ENCODE measurements around the gene LRRC14B.

LRRC14B gene

DNA sequence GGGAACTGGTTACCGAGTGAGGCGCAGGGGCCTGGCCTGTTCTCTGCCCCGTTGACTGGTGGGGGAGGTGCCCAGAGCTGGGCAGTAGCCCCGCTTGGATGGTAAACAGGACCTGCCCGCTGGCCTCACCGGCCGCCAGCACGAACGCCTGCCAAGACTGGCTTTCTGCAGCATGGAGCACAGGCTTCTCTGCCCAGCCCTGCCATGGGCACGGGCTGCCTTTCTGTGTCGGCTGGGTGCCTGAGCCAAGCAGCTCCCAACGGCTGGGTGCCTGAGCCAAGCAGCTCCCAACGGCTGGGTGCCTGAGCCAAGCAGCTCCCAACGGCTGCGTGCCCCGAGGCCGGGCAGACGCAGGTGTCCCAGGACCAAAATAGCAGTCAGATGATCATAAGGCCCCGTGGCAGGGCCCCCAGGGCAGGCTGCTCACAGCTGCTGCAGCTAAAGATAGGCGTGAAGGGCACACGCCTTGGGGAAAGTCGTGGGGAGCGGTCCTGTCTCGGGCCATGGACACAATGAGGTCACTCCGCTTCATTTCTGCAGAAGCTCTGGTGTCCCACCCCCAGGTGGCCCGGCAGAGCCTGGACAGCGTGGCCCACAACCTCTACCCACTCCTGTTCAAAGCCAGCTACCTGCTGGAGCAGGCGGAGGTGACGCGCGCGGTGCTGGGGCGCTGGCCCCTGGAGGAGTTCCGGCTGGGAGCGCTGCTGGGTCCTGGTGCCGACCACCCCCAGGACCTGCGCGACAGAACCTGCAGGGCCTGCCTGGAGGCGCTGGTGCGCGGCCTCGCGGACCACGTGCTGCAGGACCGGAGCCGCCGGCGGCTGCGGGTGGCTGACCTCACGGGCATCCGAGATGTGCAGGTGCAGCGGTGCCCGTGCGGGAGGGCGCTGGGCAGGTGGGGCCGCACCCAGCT, at the start of gene LRRC14B:
TSS of gene LRRC14B (plus strand) at position 460 of the 913 bp plus-strand sequence. CDS start at position 504, 44 bp downstream.
- no peak for DNase-seq (ENCODE audit: low read depth)

DNA sequence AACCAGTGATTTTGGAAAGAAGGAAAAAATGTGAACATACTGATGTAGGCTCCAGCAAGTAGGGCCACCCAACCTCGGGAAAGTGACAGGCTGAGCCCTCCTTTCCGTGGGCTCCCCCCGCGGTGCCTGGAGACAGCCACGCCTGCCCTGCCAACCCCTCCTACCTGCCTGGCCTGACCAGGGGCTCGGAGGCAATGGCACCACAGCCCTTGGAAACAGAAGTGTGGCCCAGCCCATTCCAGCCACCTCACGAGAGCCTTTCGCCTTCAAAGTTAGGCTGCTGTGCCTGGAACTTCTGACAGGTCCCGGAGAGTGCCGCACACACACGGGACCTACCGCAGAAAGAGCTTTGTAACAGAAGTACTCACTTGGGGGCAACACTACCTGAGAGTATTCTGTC, 49.5 kb upstream of the LRRC14B start:
- no peak for DNase-seq (ENCODE audit: low read depth)

DNA sequence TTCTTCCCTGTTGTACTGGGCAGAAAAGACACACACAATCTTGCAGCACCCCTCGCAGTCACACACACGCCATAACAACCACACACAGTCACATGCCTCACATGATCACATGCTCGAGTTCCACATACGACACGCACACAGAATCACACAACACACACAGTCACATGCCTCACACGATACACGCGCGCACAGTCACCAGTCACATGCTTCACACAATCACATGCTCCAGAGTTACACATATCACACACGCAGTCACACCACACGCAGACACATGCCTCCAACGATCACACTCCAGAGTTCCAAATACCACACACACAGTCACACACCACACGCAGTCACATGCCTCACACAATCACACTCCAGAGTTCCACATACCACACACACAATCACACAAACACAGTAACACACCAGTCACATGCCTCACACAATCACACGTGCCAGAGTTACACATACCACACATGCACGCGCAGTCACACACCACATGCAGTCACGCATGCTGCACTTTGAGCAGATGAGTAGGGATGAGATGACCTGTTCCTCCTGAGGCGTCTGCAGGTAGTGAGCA, 49.0 kb upstream of the LRRC14B start:
- DNase-seq (ENCODE audit: low read depth): no peak

DNA sequence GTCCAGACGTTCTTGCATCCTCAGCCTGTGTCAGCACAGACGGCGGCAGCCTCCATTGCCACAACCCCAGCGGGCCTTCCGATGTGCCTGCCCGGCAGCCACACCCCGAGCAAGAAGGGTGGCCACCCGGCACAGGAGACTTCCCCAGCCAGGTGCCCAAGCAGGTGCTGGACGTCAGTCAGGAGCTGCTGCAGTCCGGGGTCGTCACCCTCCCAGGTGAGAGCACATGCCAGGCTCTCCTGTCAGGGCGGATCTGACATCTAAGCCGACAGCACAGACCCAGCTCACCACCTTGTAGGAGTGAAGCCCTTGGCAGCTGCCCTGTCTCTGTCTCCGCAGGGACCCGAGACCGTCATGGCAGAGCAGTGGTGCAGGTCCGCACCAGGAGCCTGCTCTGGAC, 48.3 kb upstream of the LRRC14B start:
- DNase-seq (ENCODE audit: low read depth): no peak

DNA sequence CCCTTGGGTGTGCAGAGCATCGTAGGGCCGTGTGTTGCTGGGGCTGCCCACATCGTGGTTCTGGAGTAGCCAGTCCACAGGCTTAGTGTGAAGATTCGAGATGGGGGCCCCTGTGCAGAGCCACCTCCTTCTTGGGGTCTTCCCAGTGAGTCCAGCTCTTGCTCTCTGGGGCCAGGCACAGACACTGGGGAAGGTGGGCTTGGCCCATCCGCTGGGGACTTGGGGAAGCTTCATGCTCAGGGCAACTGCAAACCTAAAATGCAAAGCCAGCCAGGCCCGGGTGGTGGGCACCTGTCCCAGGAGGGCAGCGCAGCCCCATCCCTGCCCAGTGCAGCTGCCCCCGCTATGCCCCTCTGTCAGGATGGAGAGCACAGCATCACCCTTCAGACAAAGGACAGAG, 46.4 kb upstream of the LRRC14B start:
- DNase-seq (ENCODE audit: low read depth): no peak

DNA sequence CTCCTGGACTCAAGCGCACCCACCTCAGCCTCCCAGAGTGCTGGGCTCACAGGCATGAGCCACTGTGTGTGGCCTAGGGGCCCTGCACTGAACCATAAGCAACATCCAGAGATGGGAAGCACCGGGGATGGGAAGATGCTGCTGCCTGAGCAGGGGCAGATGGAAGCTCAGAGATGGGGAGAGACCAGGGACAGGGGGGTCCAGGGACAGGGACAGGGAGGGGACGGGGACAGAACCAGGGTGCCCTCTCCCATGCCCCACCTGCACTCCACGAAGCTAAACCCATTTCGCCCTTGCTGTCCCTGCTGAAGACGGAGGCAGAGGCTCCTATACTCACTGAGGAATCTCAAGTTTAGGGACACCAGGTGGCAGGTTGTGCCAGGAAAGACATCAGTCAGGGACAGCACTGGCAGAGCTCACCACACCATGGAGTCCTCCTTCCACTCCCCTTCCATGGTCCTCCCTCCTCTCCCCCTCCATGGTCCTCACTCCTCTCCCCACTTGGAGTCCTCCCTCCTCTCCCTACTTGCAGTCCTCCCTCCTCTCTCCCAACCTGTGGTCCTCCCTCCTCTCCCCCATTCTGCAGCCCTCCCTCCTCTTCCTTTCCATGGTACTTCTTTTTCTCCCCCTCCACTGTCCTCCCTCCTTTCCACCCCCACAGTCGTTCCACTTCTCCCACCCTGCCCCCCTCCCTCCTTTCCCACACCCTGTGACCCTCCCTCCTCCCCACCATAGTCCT, 45.5 kb upstream of the LRRC14B start:
- no peak for DNase-seq (ENCODE audit: low read depth)

DNA sequence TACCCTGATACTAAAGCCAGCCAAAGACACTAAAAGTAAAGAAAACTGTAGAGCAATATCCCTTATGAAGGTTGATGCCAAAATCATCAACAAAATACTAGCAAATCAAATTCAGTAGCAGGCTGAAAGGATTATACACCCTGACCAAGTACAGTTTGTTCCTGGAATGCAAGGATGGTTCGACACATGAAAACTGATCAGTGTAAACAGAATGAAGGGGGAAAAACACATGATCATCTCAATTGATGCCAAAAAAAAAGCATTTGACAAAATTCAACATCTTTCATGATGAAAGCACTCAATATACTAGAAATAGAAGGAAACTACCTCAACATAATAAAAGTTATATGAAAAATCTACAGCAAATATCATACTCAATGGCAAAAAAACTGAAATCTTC, 43.5 kb upstream of the LRRC14B start:
- DNase-seq (ENCODE audit: low read depth): no peak

DNA sequence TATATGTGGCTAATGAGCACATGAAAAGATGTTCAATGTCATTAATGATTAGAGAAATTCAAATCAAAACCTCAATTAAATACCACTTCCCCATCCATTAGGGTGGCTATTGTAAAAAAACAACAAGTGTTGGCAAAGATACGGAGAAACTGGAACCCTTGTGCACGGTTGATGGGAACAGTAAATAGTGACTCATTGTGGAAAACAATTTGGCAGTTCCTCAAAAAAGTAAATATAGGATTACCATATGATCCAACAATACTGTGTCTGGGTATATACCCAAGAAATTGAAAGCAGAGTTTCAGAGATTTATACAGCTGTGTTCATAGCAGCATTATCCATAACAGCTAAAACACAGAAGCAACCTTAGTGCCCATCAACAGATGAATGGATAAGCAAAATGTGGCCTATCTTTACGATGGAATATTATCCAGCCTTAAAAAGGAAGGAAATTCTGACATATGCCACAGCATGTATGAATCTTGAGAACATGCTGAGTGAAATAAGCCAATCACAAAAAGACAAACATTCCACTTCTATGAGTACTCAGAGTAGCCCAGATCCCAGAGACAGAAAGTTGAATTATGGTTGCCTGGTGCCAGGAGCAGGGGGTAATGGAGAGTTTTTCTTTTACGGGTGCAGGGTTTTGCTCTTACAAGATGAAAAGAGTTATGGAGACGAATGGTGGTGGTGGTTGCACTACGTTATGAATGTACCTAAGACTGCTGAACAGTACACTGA, 41.4 kb upstream of the LRRC14B start:
- DNase-seq (ENCODE audit: low read depth): no peak

DNA sequence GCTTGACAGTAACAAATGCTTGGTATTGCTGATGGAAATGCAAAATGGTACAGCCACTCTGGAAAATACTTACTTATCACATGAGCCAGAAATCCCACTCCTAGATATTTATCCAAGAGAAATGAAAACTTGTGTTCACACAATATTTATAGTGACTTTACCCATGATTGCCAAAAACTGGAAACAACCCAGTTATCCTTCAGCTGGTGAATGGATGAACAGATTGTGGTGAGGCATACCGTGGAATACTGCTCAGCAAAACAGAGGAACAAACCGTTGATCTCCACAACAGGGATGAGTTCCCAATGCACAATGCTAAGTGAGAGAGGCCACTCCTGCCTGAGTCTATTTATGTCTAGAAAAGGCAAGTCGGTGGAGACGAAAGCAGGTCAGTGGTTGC, 40.5 kb upstream of the LRRC14B start:
- DNase-seq (ENCODE audit: low read depth): no peak

DNA sequence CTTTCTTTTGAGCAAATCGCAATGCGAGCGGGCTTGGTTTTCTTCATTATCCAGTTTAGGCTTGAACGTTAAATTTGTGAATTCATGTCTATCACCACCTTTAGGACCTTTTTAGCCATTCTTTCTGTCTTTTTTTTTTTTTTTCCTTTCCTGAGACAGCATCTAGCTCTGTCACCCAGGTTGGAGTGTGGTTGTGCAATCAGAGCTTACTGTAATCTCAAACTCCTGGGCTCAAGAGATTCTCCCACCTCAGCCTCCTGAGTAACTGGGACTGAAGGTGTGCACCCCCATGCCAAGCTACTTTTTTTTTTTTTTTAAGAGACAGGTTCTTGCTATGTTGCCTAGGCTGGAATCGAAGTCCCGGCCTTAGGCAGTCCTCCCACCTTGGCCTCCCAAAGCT, 39.2 kb upstream of the LRRC14B start:
- DNase-seq (ENCODE audit: low read depth): no peak

DNA sequence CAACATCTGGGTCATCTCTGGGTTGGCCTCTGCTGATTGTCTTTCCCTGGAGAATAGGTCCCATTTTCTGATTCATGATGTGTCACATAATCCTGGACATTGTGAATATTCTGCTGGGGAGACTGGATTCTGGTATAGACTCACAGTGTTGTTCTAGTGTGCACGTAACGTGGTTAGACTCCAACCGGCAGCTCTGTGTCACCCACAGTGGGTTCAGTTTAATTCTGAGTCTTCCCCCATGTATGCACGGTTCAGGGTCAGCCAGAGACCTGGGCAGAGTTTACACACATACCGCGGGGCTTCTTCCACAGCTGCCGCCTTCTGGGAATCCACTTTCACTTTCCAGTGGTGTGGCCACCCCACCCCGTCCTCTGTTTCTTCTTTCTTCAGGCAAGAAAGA, 38.0 kb upstream of the LRRC14B start:
- no peak for DNase-seq (ENCODE audit: low read depth)

DNA sequence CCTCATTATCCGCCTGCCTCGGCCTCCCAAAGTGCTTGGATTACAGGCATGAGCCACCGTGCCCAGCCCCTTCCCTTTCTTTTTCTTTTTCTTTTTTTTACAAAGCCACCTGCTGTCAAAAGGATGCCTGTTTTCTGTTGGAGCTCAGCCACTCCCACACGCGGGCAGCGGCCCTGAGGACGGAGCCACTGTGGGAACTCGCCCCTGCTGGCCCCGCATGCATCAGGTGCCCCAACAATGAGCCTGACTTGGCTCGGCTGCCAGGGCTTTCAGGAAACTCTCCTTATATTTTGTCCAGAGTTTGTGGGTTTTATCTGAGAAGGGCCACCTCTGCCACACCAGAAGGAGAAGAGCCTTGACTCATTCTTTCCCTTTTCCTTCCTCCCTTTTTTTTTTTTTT, 37.1 kb upstream of the LRRC14B start:
- no peak for DNase-seq (ENCODE audit: low read depth)

DNA sequence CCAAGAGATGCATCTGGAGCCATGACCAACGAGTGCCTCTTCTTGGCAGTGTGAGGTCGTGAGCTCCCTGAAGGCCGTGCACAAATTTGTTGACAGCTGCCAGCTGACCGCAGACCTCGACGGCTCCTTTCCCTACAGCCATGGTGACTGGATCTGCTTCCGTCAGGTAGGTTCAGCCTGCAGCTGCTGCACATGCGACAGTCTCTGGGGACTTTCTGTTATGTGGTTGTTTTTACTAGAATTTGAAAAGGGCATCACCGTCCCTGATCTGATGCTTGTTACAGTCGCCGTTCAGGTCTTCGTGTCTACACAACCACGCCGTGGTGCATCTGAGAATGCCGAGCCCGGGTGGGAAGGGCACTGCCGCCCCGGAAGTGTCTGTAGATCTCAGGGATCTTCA, 36.5 kb upstream of the LRRC14B start:
- no peak for DNase-seq (ENCODE audit: low read depth)

DNA sequence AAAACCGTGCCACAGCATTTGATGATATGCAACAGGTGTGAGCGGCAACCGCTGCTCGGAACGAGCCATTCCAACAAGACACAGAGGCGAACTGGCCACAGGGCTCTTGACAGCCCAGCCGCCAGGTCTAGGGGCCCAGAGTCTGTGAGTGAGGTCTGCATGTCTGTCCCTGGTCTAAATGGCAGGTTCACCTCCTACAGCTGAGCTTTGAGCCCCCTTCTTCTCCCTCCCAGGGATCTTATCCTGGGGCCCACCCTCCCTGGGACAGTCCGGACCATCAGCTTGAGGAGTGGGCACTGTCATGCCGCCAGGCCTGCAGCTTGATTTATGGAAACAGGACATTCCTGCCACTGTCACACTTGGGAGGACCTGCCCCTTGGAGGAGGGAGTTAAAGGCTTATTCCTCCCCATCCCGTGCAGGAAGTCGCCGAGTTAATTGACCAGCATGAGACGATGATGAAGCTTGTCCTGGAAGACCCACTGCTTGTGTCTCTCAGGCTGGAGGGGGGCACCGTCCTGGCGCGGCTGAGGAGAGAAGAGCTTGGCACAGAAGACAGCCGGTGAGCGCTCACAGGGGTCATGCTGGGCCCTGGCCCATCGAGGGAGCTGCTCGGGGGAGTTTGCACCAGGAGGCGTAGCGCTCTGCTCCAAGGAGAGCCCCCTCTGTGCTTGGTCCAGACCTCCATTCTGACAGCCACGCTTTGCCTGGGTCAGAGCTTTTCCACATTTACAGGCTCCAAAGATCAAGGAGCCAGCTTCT, 35.5 kb upstream of the LRRC14B start:
- no peak for DNase-seq (ENCODE audit: low read depth)

DNA sequence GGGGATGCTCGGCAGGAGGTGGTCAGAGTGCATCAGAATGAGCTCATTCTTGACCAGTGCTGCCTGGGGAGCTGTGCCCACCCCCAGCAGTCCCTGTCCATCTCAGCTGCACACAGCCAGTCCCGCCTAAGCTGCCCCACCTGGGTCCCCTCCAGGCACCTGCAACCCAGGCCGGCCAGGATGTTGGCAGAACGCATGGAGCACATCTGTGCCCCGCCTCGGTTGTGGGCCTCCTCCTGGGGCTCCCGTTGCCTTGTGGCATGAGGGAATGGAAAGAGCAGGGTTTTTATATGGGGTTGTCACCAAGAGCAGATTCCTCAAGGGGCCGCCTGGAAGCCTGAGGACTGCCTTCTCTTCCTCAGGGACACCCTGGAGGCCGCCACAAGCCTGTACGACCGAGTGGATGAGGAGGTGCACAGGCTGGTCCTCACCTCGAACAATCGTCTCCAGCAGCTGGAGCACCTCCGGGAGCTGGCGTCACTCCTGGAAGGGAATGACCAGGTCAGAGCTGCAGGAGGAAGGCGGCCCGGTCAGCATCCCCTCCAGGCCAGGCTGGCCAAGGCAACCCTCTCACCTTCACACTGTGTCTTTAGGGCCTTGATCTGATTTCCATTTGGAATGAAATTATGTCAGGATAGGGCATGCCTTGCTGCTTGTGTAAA, 34.8 kb upstream of the LRRC14B start:
- DNase-seq (ENCODE audit: low read depth): no peak

DNA sequence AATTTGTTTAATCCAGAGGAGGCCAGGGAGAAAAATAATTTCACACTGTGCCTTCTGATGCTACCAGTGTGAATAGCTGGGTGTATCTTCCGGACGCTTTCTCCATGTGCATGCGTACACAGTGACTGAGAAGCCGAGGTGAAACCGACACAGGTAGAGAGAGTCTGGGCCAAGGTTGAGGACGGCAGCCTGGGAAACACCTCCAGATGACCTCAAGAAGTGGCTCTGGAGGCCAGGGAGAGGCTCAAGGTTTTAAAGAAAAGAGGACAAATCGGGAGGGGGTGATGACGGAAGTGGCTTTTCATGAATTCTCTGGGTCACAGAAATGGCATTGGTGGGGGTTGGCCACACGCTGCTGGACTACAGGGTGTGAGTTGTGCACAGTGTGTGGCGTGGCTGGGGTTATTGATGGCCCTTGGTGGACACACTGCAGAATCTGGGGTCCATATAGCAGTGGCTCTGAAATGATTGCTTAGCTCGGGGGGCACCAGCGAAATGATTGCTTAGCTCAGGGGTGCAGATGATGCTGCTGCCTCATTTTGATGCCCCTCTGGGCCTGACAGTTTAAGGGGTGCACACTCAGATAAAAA, 34.1 kb upstream of the LRRC14B start:
- no peak for DNase-seq (ENCODE audit: low read depth)

DNA sequence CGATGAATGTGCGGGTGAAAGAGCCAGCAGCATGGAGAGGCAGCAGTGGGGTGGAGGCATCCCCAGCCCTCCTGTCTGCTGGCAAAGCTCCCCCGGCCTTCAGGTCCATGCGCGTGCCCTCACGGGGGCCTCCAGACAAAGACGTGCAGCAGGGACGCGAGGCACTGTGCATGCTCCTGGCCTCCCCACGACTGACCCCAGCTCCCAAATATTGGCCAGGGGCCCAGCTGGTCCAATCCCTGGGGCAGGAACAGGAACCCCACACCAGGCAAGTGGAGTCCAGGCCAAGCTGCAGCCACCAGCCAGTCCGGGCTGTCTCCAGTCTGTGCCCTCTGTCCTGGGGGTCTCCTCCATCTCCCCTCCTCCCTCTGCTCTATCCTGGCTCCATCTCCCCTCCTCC, 33.5 kb upstream of the LRRC14B start:
- DNase-seq (ENCODE audit: low read depth): no peak

DNA sequence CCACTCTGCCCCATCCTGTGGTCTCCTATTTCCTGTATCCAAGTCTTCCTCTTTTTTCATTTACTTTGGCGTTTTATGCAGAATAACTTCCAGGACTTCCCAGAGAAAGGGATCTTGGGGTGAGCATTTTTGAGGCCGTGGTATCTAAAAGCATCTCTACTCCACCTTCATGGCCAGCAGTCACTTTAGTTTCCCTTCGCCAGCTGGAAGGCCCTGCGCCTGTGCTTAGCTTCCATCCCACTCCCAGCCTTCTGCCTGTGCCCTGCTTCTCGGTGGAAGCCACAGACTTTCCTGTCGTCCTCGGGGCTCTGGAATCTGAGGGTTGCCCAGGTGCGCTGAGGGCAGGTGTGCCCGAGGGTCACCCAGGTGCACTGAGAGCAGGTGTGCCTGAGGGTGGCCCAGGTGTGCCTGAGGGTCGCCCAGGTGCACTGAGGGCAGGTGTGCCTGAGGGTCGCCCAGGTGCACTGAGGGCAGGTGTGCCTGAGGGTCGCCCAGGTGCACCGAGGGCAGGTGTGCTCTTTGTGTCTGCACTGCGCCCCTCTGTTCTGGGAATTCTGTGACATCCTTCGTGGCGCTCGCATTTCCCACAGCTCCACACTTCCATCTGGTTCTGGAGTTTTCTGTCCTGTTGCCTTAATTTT, 32.4 kb upstream of the LRRC14B start:
- DNase-seq (ENCODE audit: low read depth): no peak

DNA sequence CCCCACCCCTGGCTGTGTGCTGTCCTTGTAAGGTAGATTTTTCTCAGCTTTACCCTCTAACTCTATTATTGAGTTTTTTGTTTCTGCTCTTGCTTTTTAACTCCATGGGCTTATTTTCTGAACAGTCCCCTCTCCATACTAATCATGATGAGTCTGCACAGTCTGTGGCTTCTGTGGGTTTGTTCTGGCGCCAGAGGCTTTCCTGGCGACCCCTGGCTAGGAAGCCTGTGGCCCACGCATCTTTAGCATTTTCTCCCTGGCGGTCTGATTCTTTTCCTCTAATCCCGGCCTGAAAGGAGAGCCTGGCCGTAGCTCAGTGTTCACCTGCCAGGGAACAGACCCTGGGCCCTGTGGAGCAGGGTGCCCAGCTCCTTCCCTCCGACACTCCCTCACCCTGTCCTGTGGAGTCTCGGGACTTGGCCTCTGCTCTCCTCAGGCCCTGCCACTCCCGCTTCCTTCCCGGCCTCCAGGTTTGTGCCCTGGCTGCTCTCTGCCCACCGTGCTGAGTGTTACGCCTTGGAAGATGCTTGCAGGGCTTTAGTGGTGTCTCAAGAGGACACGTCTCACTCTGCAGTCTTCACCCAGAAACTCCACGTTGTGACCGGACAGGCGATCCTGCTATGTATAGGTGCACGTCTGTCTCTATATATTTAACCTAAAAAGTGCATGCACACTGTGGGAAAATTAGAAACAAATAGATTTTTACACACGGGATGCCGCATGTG, 31.7 kb upstream of the LRRC14B start:
- DNase-seq (ENCODE audit: low read depth): no peak

DNA sequence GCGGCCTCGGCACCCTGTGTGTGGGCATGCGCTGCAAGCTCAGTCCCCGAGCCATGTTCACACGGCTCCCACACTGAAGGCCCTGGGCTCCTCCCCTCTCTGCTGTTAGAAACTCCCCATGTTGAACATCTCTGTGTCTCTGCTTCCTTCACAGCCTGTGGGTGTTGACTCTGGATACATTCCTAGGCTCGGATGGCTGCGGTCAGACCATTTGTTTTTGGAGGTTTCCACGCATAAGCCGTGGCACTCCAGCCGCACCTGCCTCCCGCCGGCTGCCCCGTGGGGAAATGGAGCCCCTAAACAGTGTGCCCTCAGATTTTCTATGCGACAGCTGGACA, 31.2 kb upstream of the LRRC14B start:
- no peak for DNase-seq (ENCODE audit: low read depth)
